Measurements from ENCODE around the gene HDAC11.
"Not testable (repeated sequence)": the region's sequence is repeated elsewhere in the genome, so short reads cannot be mapped to it uniquely, and the experiment has no call there.

The HDAC11 gene, protein sequence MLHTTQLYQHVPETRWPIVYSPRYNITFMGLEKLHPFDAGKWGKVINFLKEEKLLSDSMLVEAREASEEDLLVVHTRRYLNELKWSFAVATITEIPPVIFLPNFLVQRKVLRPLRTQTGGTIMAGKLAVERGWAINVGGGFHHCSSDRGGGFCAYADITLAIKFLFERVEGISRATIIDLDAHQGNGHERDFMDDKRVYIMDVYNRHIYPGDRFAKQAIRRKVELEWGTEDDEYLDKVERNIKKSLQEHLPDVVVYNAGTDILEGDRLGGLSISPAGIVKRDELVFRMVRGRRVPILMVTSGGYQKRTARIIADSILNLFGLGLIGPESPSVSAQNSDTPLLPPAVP

DNA sequence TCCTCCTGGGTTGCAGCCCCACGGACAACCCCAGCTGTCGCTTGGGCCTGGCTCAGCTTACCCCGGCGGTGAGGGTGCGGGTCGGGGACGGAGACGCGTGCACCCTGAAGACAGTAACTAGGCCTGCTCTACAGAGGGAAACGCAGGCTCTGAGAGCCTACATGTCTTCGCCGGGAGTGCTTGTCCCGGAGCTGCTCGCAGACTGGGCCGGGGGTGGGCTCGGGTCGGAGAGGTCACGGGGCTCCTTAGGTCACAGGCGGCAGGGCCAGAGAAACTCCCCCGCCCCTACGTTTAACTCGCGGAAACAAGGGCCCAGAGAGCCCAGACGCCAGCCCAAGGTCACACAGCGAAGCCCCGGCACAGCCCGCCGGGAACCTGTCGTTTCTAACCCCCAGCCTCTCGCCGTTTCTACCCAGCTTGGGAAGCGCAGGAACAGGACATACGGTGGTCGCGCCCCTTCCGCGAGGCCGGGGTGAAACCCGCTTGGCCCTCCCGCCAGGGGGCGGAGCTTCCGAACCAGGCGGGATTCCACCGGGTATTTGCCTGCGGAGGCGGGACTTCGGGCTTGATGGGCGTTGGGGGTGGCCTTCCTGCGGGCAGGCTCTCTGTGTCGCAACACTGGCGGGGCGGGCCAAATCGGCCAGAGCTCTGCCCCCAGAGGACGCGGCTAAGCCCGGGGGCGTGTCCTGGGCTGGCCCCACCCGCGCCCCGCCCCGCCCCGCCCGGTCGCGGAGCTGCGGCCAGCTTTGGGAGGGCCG is at the start of gene HDAC11:
Gene HDAC11 (plus strand): TSS at position 725 of the 758 bp plus-strand sequence. CDS start 42 bp downstream, outside the sequence.
- in situ Hi-C loops (cut with HindIII; ENCODE audit: low sequenced_read_pairs) = no loop called here
- H3K4me3 ChIP-seq (ENCODE audit: low read depth, low read length) = peak within 1 kb of the TSS; percentile 71
- peak; percentile 97 for DNase-seq (ENCODE audit: low read depth, low spot score)
- TF ChIP-seq CTCF (IDR thresholded peaks at IDR 0.05; ENCODE audit: low read depth, low read length) = peak; percentile 9

GRCh38 chr3:13430411-13430875 is 49.7 kb upstream of the HDAC11 start:
- in situ Hi-C loops (cut with HindIII; ENCODE audit: low sequenced_read_pairs); DNase-seq (ENCODE audit: low read depth, low spot score); H3K4me3 ChIP-seq (ENCODE audit: low read depth, low read length): not testable (repeated sequence)

DNA sequence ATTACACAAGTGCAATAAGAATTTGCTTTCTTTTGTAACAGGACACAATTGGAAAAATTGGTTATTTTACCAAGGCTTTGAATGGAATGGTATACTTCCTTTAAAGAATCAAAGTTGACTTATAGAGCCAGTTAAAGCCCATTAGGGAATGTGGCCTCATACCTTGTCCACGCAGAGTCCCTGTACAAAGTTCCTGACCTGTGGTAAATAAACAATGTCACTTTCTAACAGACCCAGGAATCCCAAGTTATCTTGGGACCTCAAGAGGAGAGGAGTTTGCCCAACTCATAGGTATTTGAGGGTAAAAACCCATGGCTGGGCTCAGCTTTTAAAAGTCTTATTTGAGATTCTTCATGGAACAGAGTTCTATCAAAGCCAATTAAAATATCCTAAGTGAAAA is 48.0 kb upstream of the HDAC11 start:
- TF ChIP-seq CTCF (IDR thresholded peaks at IDR 0.05; ENCODE audit: low read depth, low read length) = no peak
- DNase-seq (ENCODE audit: low read depth, low spot score) = no peak
- in situ Hi-C loops (cut with HindIII; ENCODE audit: low sequenced_read_pairs) = no loop called here
- no peak overlapping the region for H3K4me3 ChIP-seq (ENCODE audit: low read depth, low read length)

DNA sequence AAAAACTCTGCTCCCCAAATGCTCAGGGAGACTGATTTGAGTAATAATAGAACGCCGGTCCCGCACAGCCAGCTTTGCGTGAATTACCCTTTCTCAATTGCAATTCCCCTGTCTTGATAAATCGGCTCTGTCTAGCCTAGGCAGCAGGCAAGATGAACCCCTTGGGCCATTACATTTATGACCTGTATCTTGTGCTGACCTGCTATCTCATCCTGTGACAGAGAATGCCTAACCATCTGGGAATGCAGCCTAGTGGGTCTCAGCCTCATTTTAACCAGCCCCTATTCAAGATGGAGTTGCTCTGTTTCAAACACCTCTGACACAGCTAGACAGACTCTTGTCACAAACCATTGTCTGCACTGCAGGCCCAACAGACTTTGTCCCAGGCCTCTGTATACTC is 46.2 kb upstream of the HDAC11 start:
- no peak for TF ChIP-seq CTCF (IDR thresholded peaks at IDR 0.05; ENCODE audit: low read depth, low read length)
- no peak for DNase-seq (ENCODE audit: low read depth, low spot score)
- no peak overlapping the region for H3K4me3 ChIP-seq (ENCODE audit: low read depth, low read length)
- in situ Hi-C loops (cut with HindIII; ENCODE audit: low sequenced_read_pairs) = no loop called here

GRCh38 chr3:13436213-13436612 is 43.9 kb upstream of the HDAC11 start:
- in situ Hi-C loops (cut with HindIII; ENCODE audit: low sequenced_read_pairs); H3K4me3 ChIP-seq (ENCODE audit: low read depth, low read length); DNase-seq (ENCODE audit: low read depth, low spot score): not testable (repeated sequence)

GRCh38 chr3:13440204-13440817 is 39.8 kb upstream of the HDAC11 start:
- in situ Hi-C loops (cut with HindIII; ENCODE audit: low sequenced_read_pairs) = no loop called here
- H3K4me3 ChIP-seq (ENCODE audit: low read depth, low read length) = no peak overlapping the region
- no peak for TF ChIP-seq CTCF (IDR thresholded peaks at IDR 0.05; ENCODE audit: low read depth, low read length)

DNA sequence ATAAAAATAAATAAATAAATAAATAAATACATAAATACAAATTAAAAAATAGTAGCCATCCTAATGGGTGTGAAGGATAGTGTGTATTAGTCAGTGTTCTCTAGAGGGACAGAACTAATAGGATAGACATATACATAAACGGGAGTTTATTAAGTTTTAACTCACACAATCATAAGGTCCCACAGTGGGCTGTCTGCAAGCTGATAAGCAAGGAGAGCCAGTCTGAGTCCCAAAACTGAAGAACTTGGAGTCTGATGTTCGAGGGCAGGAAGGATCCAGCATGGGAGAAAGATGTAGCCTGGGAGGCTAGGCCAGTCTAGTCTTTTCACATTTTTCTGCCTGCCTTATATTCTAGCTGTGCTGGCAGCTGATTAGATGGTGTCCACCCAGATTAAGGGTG is 37.2 kb upstream of the HDAC11 start:
- H3K4me3 ChIP-seq (ENCODE audit: low read depth, low read length); in situ Hi-C loops (cut with HindIII; ENCODE audit: low sequenced_read_pairs); DNase-seq (ENCODE audit: low read depth, low spot score): not testable (repeated sequence)

More at GRCh38 chr3:13440204-13440817, 39.8 kb upstream of the HDAC11 start:
- no peak for DNase-seq (ENCODE audit: low read depth, low spot score)

- no peak for TF ChIP-seq CTCF (IDR thresholded peaks at IDR 0.05; ENCODE audit: low read depth, low read length)
- H3K4me3 ChIP-seq (ENCODE audit: low read depth, low read length) = peak overlapping the region; percentile 51
- no peak for DNase-seq (ENCODE audit: low read depth, low spot score)
- in situ Hi-C loops (cut with HindIII; ENCODE audit: low sequenced_read_pairs) = no loop called here
These were observed 28.8 kb upstream of the HDAC11 start for GRCh38 chr3:13451301-13451673.

All from astrocyte of the spinal cord (primary cell).